Gastroesophageal sphincter (tissue), 3 donors: ENCODE results near the gene CEP162.

ENCODE experiments used
- POLR2A ChIP-seq, 2 donors: fragments of 450-650 bp; IDR thresholded peaks; one replicate each; pipeline ENCODE4 v1.6.1; 2017; ENCODE audit warnings: antibody characterized with exemption in 2 of 2, mild to moderate bottlenecking in 2 of 2, moderate library complexity in 1 of 2
- TF ChIP-seq, protein P1 (sequence below), 4 experiments: fragments of 200-600 bp in 2 of 4; fragments of 450-650 bp in 2 of 4; sonication (generic) in 1 of 4; IDR thresholded peaks; one replicate each; pipeline ENCODE4 v1.5.1; 2017 to 2019; ENCODE audit warnings: antibody characterized with exemption in 4 of 4, mild to moderate bottlenecking in 2 of 4, moderate library complexity in 2 of 4

DNA sequence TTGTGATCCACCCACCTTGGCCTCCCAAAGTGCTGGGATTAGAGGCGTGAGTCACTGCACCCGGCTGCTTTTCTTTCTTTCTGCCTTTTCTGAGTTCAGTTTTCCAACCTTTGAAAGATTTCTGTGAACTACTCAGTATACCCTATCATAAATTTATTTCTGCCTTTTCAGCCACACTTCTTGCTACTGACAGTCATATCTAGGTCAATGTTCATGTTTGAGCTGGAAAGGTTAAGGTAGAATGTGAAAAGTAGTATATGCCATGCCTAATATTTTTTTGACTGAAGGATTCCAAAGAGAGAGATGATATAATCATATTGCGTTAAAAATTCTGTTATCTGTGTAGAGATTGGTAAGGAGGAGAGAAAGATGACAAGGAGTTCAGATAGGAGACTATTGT lies 25.9 kb upstream of the CEP162 start:
- TF ChIP-seq POLR2A (IDR thresholded peaks at IDR 0.05), result no peak
- TF ChIP-seq, protein P1, sequence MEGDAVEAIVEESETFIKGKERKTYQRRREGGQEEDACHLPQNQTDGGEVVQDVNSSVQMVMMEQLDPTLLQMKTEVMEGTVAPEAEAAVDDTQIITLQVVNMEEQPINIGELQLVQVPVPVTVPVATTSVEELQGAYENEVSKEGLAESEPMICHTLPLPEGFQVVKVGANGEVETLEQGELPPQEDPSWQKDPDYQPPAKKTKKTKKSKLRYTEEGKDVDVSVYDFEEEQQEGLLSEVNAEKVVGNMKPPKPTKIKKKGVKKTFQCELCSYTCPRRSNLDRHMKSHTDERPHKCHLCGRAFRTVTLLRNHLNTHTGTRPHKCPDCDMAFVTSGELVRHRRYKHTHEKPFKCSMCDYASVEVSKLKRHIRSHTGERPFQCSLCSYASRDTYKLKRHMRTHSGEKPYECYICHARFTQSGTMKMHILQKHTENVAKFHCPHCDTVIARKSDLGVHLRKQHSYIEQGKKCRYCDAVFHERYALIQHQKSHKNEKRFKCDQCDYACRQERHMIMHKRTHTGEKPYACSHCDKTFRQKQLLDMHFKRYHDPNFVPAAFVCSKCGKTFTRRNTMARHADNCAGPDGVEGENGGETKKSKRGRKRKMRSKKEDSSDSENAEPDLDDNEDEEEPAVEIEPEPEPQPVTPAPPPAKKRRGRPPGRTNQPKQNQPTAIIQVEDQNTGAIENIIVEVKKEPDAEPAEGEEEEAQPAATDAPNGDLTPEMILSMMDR (IDR thresholded peaks at IDR 0.05), result no peak
